Measurements from ENCODE around the gene ACSS3.

The ACSS3 gene

DNA sequence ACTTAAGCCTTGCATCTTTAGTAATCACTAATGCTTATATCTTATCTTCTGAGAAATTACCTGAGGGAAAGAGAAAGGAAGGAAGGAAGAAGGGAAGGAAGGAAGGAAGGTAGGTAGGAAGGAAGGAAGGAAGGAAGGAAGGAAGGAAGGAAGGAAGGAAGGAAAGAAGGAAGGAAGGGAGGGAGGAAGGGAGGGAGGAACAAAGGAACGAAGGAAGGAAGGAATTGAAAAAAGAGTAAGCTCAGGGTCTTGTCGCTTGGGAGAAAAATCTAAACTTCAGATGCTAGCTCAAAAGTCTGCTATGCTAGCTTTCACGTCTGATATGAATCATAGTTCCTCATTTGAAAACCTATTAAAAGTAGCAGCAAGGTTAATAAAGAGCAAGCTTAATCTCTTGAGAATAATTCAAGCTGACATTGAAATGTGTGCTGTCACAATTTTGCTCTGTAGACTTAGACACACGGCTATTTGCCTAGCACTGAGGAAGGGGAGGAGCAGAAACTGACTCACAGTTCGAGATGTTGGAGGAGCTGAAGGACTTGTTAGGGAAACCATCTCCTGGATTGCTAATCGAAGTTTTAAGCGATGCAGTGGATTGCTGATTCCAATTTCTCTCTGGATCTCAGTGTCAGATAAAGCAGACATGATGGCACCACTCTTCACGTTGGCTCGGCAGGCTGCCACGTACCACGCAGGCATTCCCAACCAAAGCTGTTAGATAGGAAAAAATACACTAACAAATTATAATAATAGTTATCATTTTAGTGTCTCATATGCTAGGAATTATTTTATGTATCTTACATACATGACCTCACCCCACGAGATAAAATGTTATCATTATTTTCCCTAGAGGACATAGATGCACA, 216.7 kb downstream of the ACSS3 start:
- no peak for DNase-seq (ENCODE audit: low read depth in 2 of 2)

DNA sequence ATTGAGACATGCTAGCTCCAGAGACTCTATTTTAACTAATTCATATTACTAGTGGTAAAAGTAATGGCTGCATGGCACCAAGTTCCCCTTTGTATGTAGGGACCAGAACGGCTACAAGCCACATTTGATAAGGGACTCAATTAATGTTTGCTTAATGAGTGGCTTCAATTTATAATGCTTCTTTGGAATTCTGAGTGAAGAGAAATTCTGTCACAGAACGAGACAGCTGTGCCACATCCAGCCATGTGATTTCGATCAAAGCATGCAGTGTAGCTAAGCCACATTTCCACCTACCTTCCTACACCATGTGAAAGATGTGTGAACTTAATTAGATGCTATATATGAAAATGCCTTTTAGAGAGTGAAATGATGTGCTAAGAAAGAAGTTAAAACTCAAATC, 217.4 kb downstream of the ACSS3 start:
- DNase-seq (ENCODE audit: low read depth in 2 of 2), result no peak

DNA sequence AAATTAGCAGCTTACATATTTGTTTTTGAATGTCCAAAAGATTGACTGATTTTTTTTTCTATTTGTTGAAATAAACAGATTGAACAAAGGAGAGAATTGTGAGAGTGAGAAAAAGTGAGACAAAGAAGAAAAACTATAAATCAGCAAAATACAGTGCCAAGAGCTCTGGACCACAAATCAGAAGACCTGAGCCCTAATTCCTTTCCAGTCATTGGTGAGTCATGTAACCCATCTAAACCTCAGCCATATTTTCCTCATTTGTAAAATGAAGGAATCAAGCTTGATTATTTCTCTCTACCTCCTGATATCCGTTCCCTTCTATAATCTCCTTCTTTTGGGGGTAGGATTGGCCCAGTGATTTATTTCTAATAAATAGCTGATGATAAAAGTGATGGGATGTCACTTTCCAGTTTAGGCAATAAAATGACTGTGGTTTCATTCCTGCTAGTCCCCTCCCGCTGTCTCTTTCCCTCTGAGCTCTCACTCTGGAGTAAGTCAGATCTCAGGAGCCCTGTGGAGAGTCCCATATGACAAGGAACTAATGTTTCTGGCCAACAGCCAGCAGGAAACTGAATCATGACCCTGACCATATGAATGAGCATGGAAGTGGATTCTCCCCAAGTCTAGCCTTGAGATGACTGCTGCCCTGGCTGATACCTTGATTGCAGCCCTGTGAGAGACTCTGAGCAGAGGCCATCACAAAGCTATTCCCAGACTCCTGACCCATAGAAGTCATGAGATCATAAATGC, 218.9 kb downstream of the ACSS3 start:
- no peak for DNase-seq (ENCODE audit: low read depth in 2 of 2)

DNA sequence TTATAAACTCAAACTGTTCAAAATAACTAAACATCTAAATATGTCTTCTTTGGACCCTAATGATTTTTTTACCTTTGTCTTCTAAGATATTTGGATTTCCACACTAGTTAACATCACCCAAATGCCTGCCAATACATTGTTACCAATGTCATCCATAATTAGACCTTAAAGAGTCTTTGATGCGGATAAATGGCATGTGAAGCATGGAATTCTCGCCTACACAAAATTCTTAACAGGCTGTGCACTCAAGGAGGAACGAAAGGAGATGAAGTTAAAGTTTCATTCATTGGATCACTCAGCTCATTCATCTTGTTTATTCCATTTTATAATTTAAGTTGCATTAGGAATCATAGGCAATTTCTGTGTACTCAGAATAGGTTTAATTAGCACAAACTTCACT, 219.7 kb downstream of the ACSS3 start:
- no peak for DNase-seq (ENCODE audit: low read depth in 2 of 2)

DNA sequence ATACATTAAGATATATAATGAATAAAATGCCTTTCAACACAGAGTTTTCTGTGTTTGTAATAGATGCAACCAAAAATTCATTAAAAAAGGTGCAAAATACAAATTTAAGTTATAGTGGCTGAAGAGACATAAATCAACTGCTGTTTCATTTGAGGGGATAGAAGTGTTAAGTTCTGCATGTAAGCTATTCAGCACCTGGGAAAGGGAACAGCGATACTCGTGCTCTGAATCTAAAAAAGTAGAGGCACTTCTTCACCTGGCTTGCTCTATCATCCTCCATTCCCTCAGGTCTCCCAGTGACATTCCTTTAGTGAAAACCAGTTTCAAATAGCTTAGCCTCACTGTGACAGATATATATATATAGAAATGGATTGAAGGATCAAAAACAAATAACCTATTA, 222.6 kb downstream of the ACSS3 start:
- DNase-seq (ENCODE audit: low read depth in 2 of 2), result no peak

DNA sequence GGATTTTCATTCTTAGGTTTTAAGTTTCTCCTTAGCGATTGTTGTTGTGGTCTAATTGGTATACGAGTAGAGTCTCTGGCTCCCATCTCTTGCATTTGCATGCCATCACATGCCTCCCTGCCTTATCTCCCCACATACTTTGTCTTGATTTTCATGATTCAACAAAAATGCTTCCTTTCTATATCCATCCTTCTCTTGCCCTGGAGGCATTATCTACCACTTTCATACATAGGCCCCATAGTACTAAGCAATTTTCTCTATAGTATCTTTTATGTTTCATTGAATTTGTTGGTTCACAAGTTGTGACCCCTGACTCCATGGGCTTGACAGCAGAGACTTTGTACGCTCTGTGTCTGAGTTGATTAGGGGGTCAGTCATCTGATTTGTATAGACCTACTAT, 226.1 kb downstream of the ACSS3 start:
- DNase-seq (ENCODE audit: low read depth in 2 of 2), result no peak

Measured in stimulated activated CD4-positive, alpha-beta T cell treated with anti-CD3 and anti-CD28 coated beads, Interleukin-12 subunit alpha, Interleukin-12 subunit beta, amount 100 ng/mL, for 24 hours (primary cell).